GM13977 (cell line): Measurements from ENCODE around the gene TNFSF4.

Source experiments
- DNase-seq: peaks from one replicate; pipeline ENCODE4 v3.0.0; 2012; ENCODE audit warnings: low spot score
- CTCF ChIP-seq: IDR thresholded peaks from 2 replicates; pipeline ENCODE4 v1.5.1; 2012; ENCODE audit warnings: mild to moderate bottlenecking, control low read depth; ENCODE audit not compliant: insufficient read depth; ENCODE audit errors: extremely low read depth, missing control alignments
- in situ Hi-C: fragments of 300-500 bp; cut with MboI; formaldehyde crosslinking; loops from one replicate; pipeline ENCODE4 v1.12.0; 2022; ENCODE audit warnings: low sequenced_read_pairs, low pct_unique_long_range_greater_than_20kb, mixed read lengths, inconsistent platforms; ENCODE audit not compliant: unreplicated experiment

Gene TNFSF4

GRCh38 chr1:173171152-173171551, 36.0 kb downstream of the TNFSF4 start:
- TF ChIP-seq CTCF = no peak
- in situ Hi-C loops = no loop called here
- no peak for DNase-seq

GRCh38 chr1:173168941-173169340, 38.2 kb downstream of the TNFSF4 start:
- TF ChIP-seq CTCF = no peak
- in situ Hi-C loops = no loop called here
- no peak for DNase-seq

GRCh38 chr1:173164686-173165085, 42.4 kb downstream of the TNFSF4 start:
- in situ Hi-C loops = no loop called here
- no peak for TF ChIP-seq CTCF
- no peak for DNase-seq

- in situ Hi-C loops = no loop called here
- no peak for TF ChIP-seq CTCF
- no peak for DNase-seq
These were observed 43.0 kb downstream of the TNFSF4 start for GRCh38 chr1:173164178-173164577.

GRCh38 chr1:173163222-173163621, 43.9 kb downstream of the TNFSF4 start:
- no peak for DNase-seq
- no peak for TF ChIP-seq CTCF
- in situ Hi-C loops = no loop called here

- TF ChIP-seq CTCF = no peak
- DNase-seq = no peak
- in situ Hi-C loops = no loop called here
These were observed 44.5 kb downstream of the TNFSF4 start for GRCh38 chr1:173162601-173163000.
